ENCODE measurements around the gene BANF2.

The BANF2 gene

GRCh38 chr20:17664025-17664633 lies 35.6 kb upstream of the BANF2 start:
- DNase-seq (ENCODE audit: low spot score): no peak

GRCh38 chr20:17665756-17666155 lies 34.0 kb upstream of the BANF2 start:
- no peak for DNase-seq (ENCODE audit: low spot score)

GRCh38 chr20:17666481-17666880 lies 33.3 kb upstream of the BANF2 start:
- DNase-seq (ENCODE audit: low spot score): peak; percentile 52

GRCh38 chr20:17667445-17667844 lies 32.3 kb upstream of the BANF2 start:
- DNase-seq (ENCODE audit: low spot score): no peak

GRCh38 chr20:17668432-17668831 lies 31.3 kb upstream of the BANF2 start:
- DNase-seq (ENCODE audit: low spot score): no peak

GRCh38 chr20:17669306-17669931 lies 30.3 kb upstream of the BANF2 start:
- no peak for DNase-seq (ENCODE audit: low spot score)

GRCh38 chr20:17671011-17671410 lies 28.8 kb upstream of the BANF2 start:
- no peak for DNase-seq (ENCODE audit: low spot score)

- DNase-seq (ENCODE audit: low spot score): no peak
Observed at GRCh38 chr20:17671565-17671964, 28.2 kb upstream of the BANF2 start.

- DNase-seq (ENCODE audit: low spot score): no peak
Observed at GRCh38 chr20:17673084-17673483, 26.7 kb upstream of the BANF2 start.

- no peak for DNase-seq (ENCODE audit: low spot score)
Observed at GRCh38 chr20:17674722-17675518, 24.8 kb upstream of the BANF2 start.

- no peak for DNase-seq (ENCODE audit: low spot score)
Observed at GRCh38 chr20:17675519-17676377, 24.0 kb upstream of the BANF2 start.

- DNase-seq (ENCODE audit: low spot score): no peak
Observed at GRCh38 chr20:17676378-17676759, 23.4 kb upstream of the BANF2 start.

- no peak for DNase-seq (ENCODE audit: low spot score)
Observed at GRCh38 chr20:17676942-17677341, 22.8 kb upstream of the BANF2 start.

GRCh38 chr20:17678295-17678694 lies 21.5 kb upstream of the BANF2 start:
- no peak for DNase-seq (ENCODE audit: low spot score)

GRCh38 chr20:17678886-17679285 lies 20.9 kb upstream of the BANF2 start:
- DNase-seq (ENCODE audit: low spot score): no peak

GRCh38 chr20:17679941-17680835 lies 19.6 kb upstream of the BANF2 start:
- DNase-seq (ENCODE audit: low spot score): peak; percentile 34

GRCh38 chr20:17680836-17681725 lies 18.7 kb upstream of the BANF2 start:
- DNase-seq (ENCODE audit: low spot score): peak; percentile 92

GRCh38 chr20:17681726-17682102 lies 18.1 kb upstream of the BANF2 start:
- peak; percentile 28 for DNase-seq (ENCODE audit: low spot score)

GRCh38 chr20:17682103-17682888 lies 17.5 kb upstream of the BANF2 start, which contains the start of gene RRBP1:
RRBP1 (minus strand) TSS chr20:17682242; CDS start chr20:17660507, 21,735 bp downstream.
- DNase-seq (ENCODE audit: low spot score): peak; percentile 100

GRCh38 chr20:17682889-17683198 lies 16.9 kb upstream of the BANF2 start:
- no peak for DNase-seq (ENCODE audit: low spot score)
